Neural crest cell (in vitro differentiated cells): ENCODE measurements around the gene ERC1. TPM values are rescaled to one million over a fixed set of nuclear protein-coding genes. Genes with fewer than 3 reads are reported as not detected.

ENCODE experiments used
- DNase-seq: peaks from one replicate; pipeline ENCODE4 v3.0.0; 2021; ENCODE audit warnings: low read depth, mixed read lengths, low spot score
- H3K27ac Mint-ChIP-seq: one replicate; pipeline ENCODE4 v1.8.0; 2021; ENCODE audit warnings: mild to moderate bottlenecking, mixed read lengths; ENCODE audit not compliant: unreplicated experiment
- H3K27me3 Mint-ChIP-seq: 2 replicates; pipeline ENCODE4 v1.8.0; 2021; ENCODE audit warnings: low read depth, mild to moderate bottlenecking, mixed read lengths
- H3K36me3 Mint-ChIP-seq: 2 replicates; pipeline ENCODE4 v1.8.0; 2021; ENCODE audit warnings: low read depth, mild to moderate bottlenecking, mixed read lengths
- H3K4me1 Mint-ChIP-seq: 2 replicates; pipeline ENCODE4 v1.8.0; 2021; ENCODE audit warnings: mixed read lengths
- H3K4me3 Mint-ChIP-seq: one replicate; pipeline ENCODE4 v1.8.0; 2021; ENCODE audit warnings: mild to moderate bottlenecking, mixed read lengths
- H3K9me3 Mint-ChIP-seq: 2 replicates; pipeline ENCODE4 v1.8.0; 2021; ENCODE audit warnings: mixed read lengths
- CTCF ChIP-seq: fragments of 200-600 bp; sonication (generic); conservative IDR thresholded peaks from 2 replicates; pipeline ENCODE4 v1.5.0; 2021; ENCODE audit warnings: antibody characterized with exemption, mild to moderate bottlenecking
- total RNA-seq: library from RNA; stranded (reverse); gene quantifications from 2 replicates; pipeline ENCODE4 v1.2.1, GENCODE V29; 2021

ERC1 gene
- total RNA-seq, 1 donor from 2014 or later = 38.9 TPM

- Mint-ChIP-seq H3K4me1 (peaks cover 13% of the 10 kb centered on the region), H3K27me3 (no peaks in the 10 kb centered on the region), H3K36me3 (peaks cover 2% of the 10 kb centered on the region), H3K27ac (no peak overlapping the region), H3K9me3 (peaks cover 3% of the 10 kb centered on the region), H3K4me3 (no peak overlapping the region)
- TF ChIP-seq CTCF = no peak
- no peak for DNase-seq
These were observed 327.5 kb downstream of the ERC1 start for GRCh38 chr12:1318327-1319031.

- Mint-ChIP-seq H3K27me3 (no peaks in the 10 kb centered on the region), H3K4me3 (no peak overlapping the region), H3K36me3 (peaks cover 2% of the 10 kb centered on the region), H3K9me3 (peaks cover 3% of the 10 kb centered on the region), H3K4me1 (peaks cover 13% of the 10 kb centered on the region), H3K27ac (no peak overlapping the region)
- DNase-seq = no peak
- TF ChIP-seq CTCF = no peak
These were observed 328.2 kb downstream of the ERC1 start for GRCh38 chr12:1319212-1319611.

DNA sequence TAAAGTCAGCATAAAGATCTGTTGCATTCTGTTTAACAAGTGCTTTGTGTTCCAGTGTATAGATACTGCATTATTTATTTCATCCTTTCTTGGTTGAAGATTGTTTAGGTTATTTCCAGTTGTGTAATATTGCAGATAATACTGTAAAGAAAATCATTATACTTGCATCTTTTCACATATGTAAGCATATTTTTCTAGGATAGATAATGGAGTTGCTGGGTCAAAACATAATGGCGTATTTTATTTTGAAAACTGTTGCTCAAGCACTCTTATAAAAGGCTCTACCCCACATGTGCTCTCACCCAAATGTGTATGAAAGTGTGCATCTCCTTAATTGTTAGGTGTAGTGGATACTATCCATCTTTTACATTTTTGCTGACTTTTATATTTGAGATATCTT lies 329.0 kb downstream of the ERC1 start:
- TF ChIP-seq CTCF = no peak
- Mint-ChIP-seq H3K27ac (no peak overlapping the region), H3K36me3 (no peaks in the 10 kb centered on the region)

GRCh38 chr12:1322821-1323220 lies 331.8 kb downstream of the ERC1 start:
- no peak overlapping the region for H3K4me3 Mint-ChIP-seq
- no peak for DNase-seq
- H3K27ac Mint-ChIP-seq = no peak overlapping the region
- no peak for TF ChIP-seq CTCF
- H3K36me3 Mint-ChIP-seq = no peaks in the 10 kb centered on the region
- H3K9me3 Mint-ChIP-seq = no peaks in the 10 kb centered on the region
- H3K4me1 Mint-ChIP-seq = peaks cover 13% of the 10 kb centered on the region
- H3K27me3 Mint-ChIP-seq = no peaks in the 10 kb centered on the region

More for the DNA sequence above, 329.0 kb downstream of the ERC1 start:
- Mint-ChIP-seq H3K4me3 (no peak overlapping the region), H3K9me3 (no peaks in the 10 kb centered on the region), H3K27me3 (no peaks in the 10 kb centered on the region), H3K4me1 (peaks cover 13% of the 10 kb centered on the region)
- DNase-seq = no peak

GRCh38 chr12:1324099-1324498 lies 333.1 kb downstream of the ERC1 start:
- Mint-ChIP-seq H3K4me1 (peaks cover 2% of the 10 kb centered on the region), H3K27me3 (no peaks in the 10 kb centered on the region), H3K9me3 (no peaks in the 10 kb centered on the region), H3K36me3 (no peaks in the 10 kb centered on the region), H3K4me3 (no peak overlapping the region), H3K27ac (no peak overlapping the region)
- DNase-seq = no peak
- TF ChIP-seq CTCF = no peak
